OCI-LY7 (cell line): ENCODE results near the gene NCKAP1.

Source experiments
- CTCF ChIP-seq: fragments of 200-600 bp; sonication (generic); conservative IDR thresholded peaks from 2 replicates; pipeline ENCODE4 v1.5.1; 2014; ENCODE audit warnings: mild to moderate bottlenecking, antibody characterized with exemption, low read length, moderate library complexity, mixed read lengths
- EZH2phosphoT487 ChIP-seq: fragments of 200-600 bp; sonication (generic); IDR thresholded peaks from 2 replicates; pipeline ENCODE4 v1.6.1; 2018; ENCODE audit warnings: low read depth, borderline replicate concordance, mild to moderate bottlenecking, mixed run types, antibody characterized with exemption, low read length, moderate library complexity, mixed read lengths

GRCh38 chr2:182973441-182974352 is 64.6 kb downstream of the NCKAP1 start:
- TF ChIP-seq EZH2phosphoT487 (no peak), CTCF (no peak)
